Astrocyte (in vitro differentiated cells and primary cell): ENCODE results near the gene CTTNBP2. TPM values are rescaled to one million over a fixed set of nuclear protein-coding genes. Genes with fewer than 3 reads are reported as not detected.

Source experiments
- DNase-seq: peaks from one replicate; pipeline ENCODE4 v3.0.0-alpha.2; 2010; ENCODE audit warnings: low read depth
- FAIRE-seq: peaks from 2 replicates; lab custom pipeline; 2011; peaks lifted over from hg19 to GRCh38; lab: Jason Lieb, UNC
- H2AFZ ChIP-seq: 2 replicates; pipeline ENCODE4 v1.6.0; 2012; ENCODE audit warnings: low read depth, low read length, inconsistent platforms
- H3K27ac ChIP-seq: 2 replicates; pipeline ENCODE4 v1.5.1; 2011; ENCODE audit warnings: low read depth, low read length, inconsistent platforms
- H3K27me3 ChIP-seq: 2 replicates; pipeline ENCODE4 v1.6.0; 2011; ENCODE audit warnings: low read length, inconsistent platforms; ENCODE audit not compliant: insufficient read depth
- H3K36me3 ChIP-seq: 2 replicates; pipeline ENCODE4 v1.5.1; 2011; ENCODE audit warnings: low read length, inconsistent platforms; ENCODE audit not compliant: insufficient read depth
- H3K4me1 ChIP-seq: 2 replicates; pipeline ENCODE4 v1.5.1; 2011; ENCODE audit warnings: low read length, inconsistent platforms; ENCODE audit not compliant: insufficient read depth
- H3K4me2 ChIP-seq: 2 replicates; pipeline ENCODE4 v1.6.0; 2012; ENCODE audit warnings: low read length, inconsistent platforms
- H3K4me3 ChIP-seq: 2 replicates; pipeline ENCODE4 v1.5.1; 2011; ENCODE audit warnings: low read depth, mild to moderate bottlenecking, low read length, inconsistent platforms; ENCODE audit not compliant: insufficient read depth
- H3K79me2 ChIP-seq: 2 replicates; pipeline ENCODE4 v1.6.0; 2012; ENCODE audit warnings: mild to moderate bottlenecking, low read length, inconsistent platforms; ENCODE audit not compliant: insufficient read depth
- H3K9ac ChIP-seq: 2 replicates; pipeline ENCODE4 v1.6.0; 2012; ENCODE audit warnings: mild to moderate bottlenecking, low read length, inconsistent platforms
- H3K9me3 ChIP-seq: 2 replicates; pipeline ENCODE4 v1.5.1; 2012; ENCODE audit warnings: low read depth, mild to moderate bottlenecking, low read length, inconsistent platforms; ENCODE audit not compliant: insufficient read depth
- H4K20me1 ChIP-seq: 2 replicates; pipeline ENCODE4 v1.6.0; 2012; ENCODE audit warnings: low read length, inconsistent platforms; ENCODE audit not compliant: insufficient read depth
- H3K27ac Mint-ChIP-seq: one replicate; pipeline ENCODE4 v1.8.0; 2021; ENCODE audit warnings: mild to moderate bottlenecking, mixed read lengths; ENCODE audit not compliant: unreplicated experiment
- H3K27me3 Mint-ChIP-seq: one replicate; pipeline ENCODE4 v1.8.0; 2021; ENCODE audit warnings: low read depth, mixed read lengths; ENCODE audit not compliant: unreplicated experiment
- H3K36me3 Mint-ChIP-seq: one replicate; pipeline ENCODE4 v1.8.0; 2021; ENCODE audit warnings: low read depth, mixed read lengths; ENCODE audit not compliant: unreplicated experiment
- H3K4me1 Mint-ChIP-seq: one replicate; pipeline ENCODE4 v1.8.0; 2021; ENCODE audit warnings: low read depth, mixed read lengths; ENCODE audit not compliant: unreplicated experiment
- H3K4me3 Mint-ChIP-seq: one replicate; pipeline ENCODE4 v1.8.0; 2021; ENCODE audit warnings: mild to moderate bottlenecking, moderate library complexity, mixed read lengths; ENCODE audit not compliant: unreplicated experiment
- H3K9me3 Mint-ChIP-seq: one replicate; pipeline ENCODE4 v1.8.0; 2021; ENCODE audit warnings: mild to moderate bottlenecking, mixed read lengths; ENCODE audit not compliant: unreplicated experiment
- CTCF ChIP-seq: IDR thresholded peaks from 2 replicates; pipeline ENCODE4 v1.5.1; 2011; ENCODE audit warnings: low read depth, mild to moderate bottlenecking, inconsistent platforms, low read length, moderate library complexity; ENCODE audit not compliant: insufficient read depth
- EZH2 ChIP-seq: IDR thresholded peaks from 2 replicates; pipeline ENCODE4 v1.6.1; 2012; ENCODE audit warnings: mild to moderate bottlenecking, low read length, inconsistent platforms; ENCODE audit not compliant: insufficient read depth
- total RNA-seq: library from RNA; stranded (reverse); gene quantifications from 2 replicates; pipeline ENCODE4 v1.2.1, GENCODE V29; 2021

Gene CTTNBP2
- total RNA-seq, 1 donor from 2014 or later, result 4.9 TPM

DNA sequence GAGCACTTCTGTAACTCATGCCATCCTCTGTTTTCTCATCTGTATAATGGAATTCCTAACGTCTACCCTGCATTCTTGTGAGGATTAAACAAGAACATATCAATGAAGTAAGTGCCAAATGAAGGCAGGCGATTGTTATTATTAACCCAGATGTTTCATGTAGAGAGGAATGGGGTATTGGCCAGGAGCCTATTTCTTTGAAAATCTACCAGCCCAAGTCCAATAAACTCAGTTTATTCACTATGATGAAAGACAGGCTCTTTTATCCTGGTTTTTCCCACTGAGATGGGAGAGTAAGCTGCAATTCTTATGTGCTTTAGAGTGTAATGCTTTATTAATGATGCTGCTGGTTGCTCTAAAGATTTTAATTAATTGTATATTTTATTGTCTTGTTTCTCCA is 9.6 kb downstream of the CTTNBP2 start:
- no peaks in the 10 kb centered on the region for H3K9me3 Mint-ChIP-seq
- no peaks in the 10 kb centered on the region for H3K36me3 Mint-ChIP-seq
- H3K27me3 Mint-ChIP-seq, result no peaks in the 10 kb centered on the region
- DNase-seq, result no peak
- Histone ChIP-seq H3K4me1 (no peaks in the 10 kb centered on the region), H3K27ac (no peak overlapping the region), H3K4me2 (no peak overlapping the region), H2AFZ (no peak overlapping the region), H3K27me3 (no peaks in the 10 kb centered on the region), H3K9me3 (no peaks in the 10 kb centered on the region), H3K79me2 (no peaks in the 10 kb centered on the region), H4K20me1 (no peaks in the 10 kb centered on the region), H3K4me3 (no peak overlapping the region), H3K9ac (no peak overlapping the region), H3K36me3 (no peaks in the 10 kb centered on the region)
- H3K27ac Mint-ChIP-seq, result no peak overlapping the region
- no peak for FAIRE-seq
- no peak overlapping the region for H3K4me3 Mint-ChIP-seq
- H3K4me1 Mint-ChIP-seq, result peaks cover 5% of the 10 kb centered on the region
- TF ChIP-seq EZH2 (no peak), CTCF (no peak)

DNA sequence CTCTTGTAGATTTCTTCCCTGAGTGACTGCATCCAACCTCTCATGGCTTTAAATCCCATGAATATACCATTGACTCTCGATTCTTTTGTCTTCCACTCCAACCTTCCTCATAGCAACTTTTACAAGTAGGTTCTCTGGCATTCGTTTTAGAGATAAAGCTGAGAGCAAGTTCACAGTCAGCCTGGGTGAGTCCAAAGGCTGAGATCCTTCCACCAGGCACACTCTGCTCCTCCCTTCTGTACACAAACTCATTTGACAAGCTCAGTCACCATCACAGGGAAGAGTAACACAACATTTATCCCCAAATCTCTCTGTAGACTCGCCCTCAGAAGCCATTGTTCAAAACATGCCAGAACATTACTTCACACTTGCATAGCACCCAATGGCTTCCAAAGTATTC is 10.9 kb downstream of the CTTNBP2 start:
- H3K9me3 Mint-ChIP-seq, result no peaks in the 10 kb centered on the region
- H3K4me3 Mint-ChIP-seq, result no peak overlapping the region
- H3K4me1 Mint-ChIP-seq, result peaks cover 7% of the 10 kb centered on the region
- no peak overlapping the region for H3K27ac Mint-ChIP-seq
- H3K36me3 Mint-ChIP-seq, result no peaks in the 10 kb centered on the region
- Histone ChIP-seq H3K9ac (no peak overlapping the region), H4K20me1 (no peaks in the 10 kb centered on the region), H3K36me3 (no peaks in the 10 kb centered on the region), H3K27me3 (no peaks in the 10 kb centered on the region), H3K79me2 (no peaks in the 10 kb centered on the region), H3K9me3 (no peaks in the 10 kb centered on the region), H2AFZ (no peak overlapping the region), H3K27ac (no peak overlapping the region), H3K4me3 (no peak overlapping the region), H3K4me1 (no peaks in the 10 kb centered on the region), H3K4me2 (no peak overlapping the region)
- no peak for DNase-seq
- FAIRE-seq, result no peak
- H3K27me3 Mint-ChIP-seq, result no peaks in the 10 kb centered on the region
- TF ChIP-seq CTCF, result no peak
- TF ChIP-seq EZH2, result no peak

DNA sequence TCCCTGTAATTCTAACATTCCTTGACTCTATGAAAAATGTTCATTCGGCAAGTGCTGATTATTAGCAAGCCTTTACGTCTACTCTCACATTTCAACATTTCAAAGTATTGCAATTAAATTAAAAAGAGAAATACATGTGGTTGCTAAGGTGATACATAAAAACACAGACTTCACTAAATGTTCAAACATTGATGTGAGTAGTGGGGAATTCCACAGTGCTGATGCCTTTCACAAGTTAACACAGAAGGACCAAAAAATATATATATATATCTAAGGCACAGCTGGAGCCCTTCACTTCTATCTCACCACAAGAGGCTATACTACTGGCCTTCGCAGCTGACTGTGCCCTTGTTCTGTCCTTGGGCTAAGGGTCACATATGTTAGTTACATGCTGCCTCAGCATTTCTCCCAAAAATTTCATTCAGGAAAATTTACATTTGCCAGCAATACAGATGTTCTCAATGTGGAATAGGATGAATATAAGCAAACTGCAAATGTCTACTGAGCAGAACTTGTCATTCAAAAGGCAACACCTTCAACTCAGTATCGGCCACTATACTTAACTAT is 13.9 kb downstream of the CTTNBP2 start:
- no peak overlapping the region for H3K4me3 Mint-ChIP-seq
- Histone ChIP-seq H3K4me3 (no peak overlapping the region), H3K9me3 (no peaks in the 10 kb centered on the region), H3K36me3 (no peaks in the 10 kb centered on the region), H3K4me1 (no peaks in the 10 kb centered on the region), H3K9ac (no peak overlapping the region), H3K27me3 (no peaks in the 10 kb centered on the region), H2AFZ (no peak overlapping the region), H3K27ac (no peak overlapping the region), H4K20me1 (no peaks in the 10 kb centered on the region), H3K79me2 (no peaks in the 10 kb centered on the region), H3K4me2 (no peak overlapping the region)
- H3K36me3 Mint-ChIP-seq, result no peaks in the 10 kb centered on the region
- DNase-seq, result no peak
- peaks cover 3% of the 10 kb centered on the region for H3K4me1 Mint-ChIP-seq
- no peak overlapping the region for H3K27ac Mint-ChIP-seq
- no peak for FAIRE-seq
- TF ChIP-seq CTCF, result no peak
- no peak for TF ChIP-seq EZH2
- no peaks in the 10 kb centered on the region for H3K27me3 Mint-ChIP-seq
- H3K9me3 Mint-ChIP-seq, result no peaks in the 10 kb centered on the region
